Keratinocyte (primary cell): ENCODE data around the gene SWAP70.

Experiments used
- CTCF ChIP-seq, 3 experiments: IDR thresholded peaks in 1 of 3; conservative IDR thresholded peaks in 1 of 3; optimal IDR thresholded peaks in 1 of 3; 2 replicates in 2 of 3; 3 replicates in 1 of 3; pipeline versions ENCODE3 to v1.5.1; 2011; ENCODE audit warnings: low read length in 3 of 3, mild to moderate bottlenecking in 3 of 3, moderate library complexity in 2 of 3, control low read depth in 1 of 3, inconsistent platforms in 1 of 3; ENCODE audit not compliant: insufficient read depth in 2 of 3; ENCODE audit errors: extremely low read depth in 1 of 3
- EZH2 ChIP-seq: IDR thresholded peaks from one replicate; pipeline ENCODE4 v1.6.1; 2012; ENCODE audit warnings: inconsistent platforms, mild to moderate bottlenecking, low read length, moderate library complexity

DNA sequence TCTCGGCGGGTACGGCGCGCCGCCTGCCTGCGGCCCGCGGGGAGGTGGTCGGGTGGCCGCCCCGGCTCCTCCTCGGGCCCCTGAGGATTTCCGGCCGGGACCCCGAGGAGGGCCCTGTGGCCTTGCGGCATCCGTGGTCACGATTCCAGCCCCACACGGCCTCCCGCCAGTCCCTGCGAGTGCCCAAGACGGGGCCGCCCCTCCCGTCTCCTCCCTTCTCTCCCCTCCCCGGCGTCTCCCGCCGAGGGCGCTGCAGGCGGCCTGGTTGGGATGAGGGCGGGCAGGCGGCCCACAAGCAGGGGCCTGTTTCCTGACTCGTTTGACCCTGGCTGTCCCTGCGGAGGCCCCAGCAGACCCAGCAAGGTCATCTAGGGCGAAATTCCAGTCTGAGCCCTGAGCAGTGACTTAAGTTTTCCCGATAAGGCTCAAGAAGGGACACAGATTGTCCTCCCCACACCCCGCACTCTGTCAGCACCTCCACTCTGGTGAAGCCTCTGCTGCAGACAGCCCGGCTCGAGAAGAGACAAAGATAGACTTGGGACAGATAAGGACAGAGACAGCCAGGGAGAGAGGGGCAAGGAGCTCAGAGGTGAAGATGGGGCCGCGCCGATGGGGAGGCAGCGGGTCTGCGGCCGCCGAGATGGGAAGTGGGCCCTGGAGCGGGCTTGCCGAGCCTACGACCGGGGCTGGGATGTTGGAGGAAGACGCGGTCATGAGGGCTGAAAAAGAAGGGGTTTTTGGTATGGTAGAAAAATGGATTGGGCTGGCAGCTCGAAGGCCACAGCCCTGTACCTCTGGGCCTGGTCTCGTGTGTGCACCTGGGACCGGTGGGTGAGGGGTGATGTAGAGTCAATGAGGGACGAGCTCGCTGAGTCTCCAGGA is 95.0 kb downstream of the SWAP70 start:
- peak in 2 of 3 experiments; percentile 15 to 52 for TF ChIP-seq CTCF (optimal IDR thresholded peaks at IDR 0.05 in 1 of 3, IDR thresholded peaks at IDR 0.05 in 1 of 3, conservative IDR thresholded peaks at IDR 0.05 in 1 of 3; ENCODE audit: extremely low read depth in 1 of 3, insufficient read depth in 2 of 3, low read length in 3 of 3)
- no peak for TF ChIP-seq EZH2
